GM18502 (cell line): ENCODE data around the gene ARMC7.

Experiments used
- ATAC-seq: cut with Tn5 transposase; IDR thresholded peaks from one replicate; pipeline ENCODE4 v1.9.1; 2021; ENCODE audit warnings: mild to moderate bottlenecking; ENCODE audit not compliant: unreplicated experiment, poor library complexity

The ARMC7 gene

GRCh38 chr17:75077496-75078283 is 32.1 kb upstream of the ARMC7 start:
- ATAC-seq: peak; percentile 56

GRCh38 chr17:75078284-75079022 is 31.3 kb upstream of the ARMC7 start:
- peak; percentile 18 for ATAC-seq

DNA sequence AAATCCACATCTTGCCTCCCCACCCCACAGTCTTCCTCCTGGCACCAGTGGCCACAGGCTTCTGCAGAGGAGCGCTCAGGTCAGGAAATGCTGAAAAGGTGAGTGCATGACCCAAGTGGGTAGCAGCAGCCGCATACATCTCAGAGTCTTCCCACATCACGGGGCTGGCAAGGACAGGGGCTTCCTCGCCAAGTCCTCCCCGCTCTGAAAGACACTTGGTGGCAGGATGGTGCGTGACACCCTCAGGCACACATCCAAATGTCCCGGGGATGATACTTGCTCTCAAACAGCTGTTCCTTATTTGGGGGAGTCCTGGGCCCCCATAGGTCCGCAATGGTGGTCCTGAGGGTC is 30.8 kb upstream of the ARMC7 start:
- ATAC-seq: no peak

DNA sequence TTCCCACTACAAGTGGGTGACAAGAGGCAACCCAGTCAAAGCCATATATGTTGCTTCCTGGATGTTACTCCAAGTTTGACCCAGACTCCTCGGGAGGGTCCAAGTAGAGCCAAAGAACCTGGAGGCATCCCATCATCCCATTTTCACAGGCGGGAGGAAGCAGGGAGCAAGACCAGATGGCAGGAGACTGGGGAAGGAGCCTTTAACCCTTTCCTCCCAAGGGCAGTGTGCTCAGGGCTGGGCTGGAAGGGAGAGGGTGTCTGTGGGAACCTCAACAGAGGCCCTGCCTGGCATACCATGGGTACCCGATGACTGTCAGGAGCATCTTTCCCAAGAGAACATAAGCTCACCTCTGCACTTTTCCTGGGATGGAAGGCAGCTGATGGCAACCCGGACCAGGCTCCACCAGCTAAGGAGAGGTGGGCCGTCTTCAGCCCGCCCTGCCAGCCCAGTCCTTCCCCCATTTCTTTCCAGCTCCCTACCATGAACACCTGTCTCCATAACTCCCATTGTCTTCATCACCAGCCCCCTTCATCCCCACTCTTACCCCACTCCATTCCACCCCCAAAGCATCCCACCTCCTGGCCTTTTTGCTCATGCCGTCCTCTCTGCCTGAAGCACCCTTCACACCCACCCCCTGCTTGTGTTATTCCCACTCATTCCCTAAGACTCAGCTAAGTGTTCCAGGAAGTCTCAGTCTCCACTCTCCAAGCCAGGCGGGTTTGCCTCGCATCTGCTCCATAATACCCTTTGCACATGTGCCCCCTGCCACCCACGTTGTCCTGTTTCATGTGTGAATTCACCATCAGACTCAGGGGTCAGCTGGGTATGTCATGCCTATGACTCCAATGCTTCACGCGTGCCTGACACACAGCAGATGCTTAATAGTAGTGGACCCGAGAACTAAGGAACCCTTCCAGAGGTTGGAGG is 27.9 kb upstream of the ARMC7 start:
- ATAC-seq: no peak

DNA sequence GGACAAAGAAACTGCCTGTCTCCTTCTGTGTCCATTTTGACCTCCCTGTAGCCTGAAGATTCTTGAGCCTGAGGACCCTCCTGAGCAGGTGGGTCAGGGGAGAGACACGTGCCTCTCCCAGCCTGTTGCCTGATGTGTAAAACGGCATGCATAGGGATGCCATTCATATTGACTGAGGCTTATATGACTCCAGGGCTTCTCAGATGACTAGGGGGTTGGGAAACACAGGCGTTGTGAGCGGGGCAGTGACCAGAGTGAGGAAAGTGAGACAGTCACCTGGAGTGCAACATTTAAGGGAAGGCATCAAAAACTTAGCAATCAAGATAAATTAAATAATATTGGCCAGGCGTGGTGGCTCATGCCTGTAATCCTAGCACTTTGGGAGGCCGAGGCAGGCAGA is 27.1 kb upstream of the ARMC7 start:
- ATAC-seq: no peak

GRCh38 chr17:75084039-75084660 is 25.6 kb upstream of the ARMC7 start:
- ATAC-seq: no peak

GRCh38 chr17:75086496-75087181 is 23.1 kb upstream of the ARMC7 start:
- no peak for ATAC-seq

DNA sequence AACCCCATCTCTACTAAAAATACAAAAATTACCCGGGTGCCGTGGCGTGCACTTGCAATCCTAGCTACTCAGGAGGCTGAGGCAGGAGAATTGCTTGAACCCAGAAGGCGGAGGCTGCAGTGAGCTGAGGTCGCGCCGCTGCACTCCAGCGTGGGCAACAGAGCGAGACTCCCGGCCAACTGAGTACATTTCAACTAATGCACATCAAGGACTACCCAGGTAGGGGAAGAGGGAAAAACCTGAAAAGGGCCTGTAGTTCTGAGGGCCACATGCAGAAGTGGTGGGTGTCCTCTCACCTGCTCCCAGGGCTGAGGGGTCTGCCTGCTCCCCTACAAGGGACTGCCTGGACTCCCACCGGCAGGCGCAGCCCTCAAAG is 22.6 kb upstream of the ARMC7 start:
- ATAC-seq: no peak

GRCh38 chr17:75087558-75088453 is 22.0 kb upstream of the ARMC7 start, which contains the start of gene SLC16A5:
TSS of gene SLC16A5 (plus strand) at chr17:75087954. CDS start at chr17:75093637, 5,683 bp downstream.
- peak; percentile 53 for ATAC-seq

GRCh38 chr17:75088465-75089417 is 21.0 kb upstream of the ARMC7 start:
- ATAC-seq: no peak

DNA sequence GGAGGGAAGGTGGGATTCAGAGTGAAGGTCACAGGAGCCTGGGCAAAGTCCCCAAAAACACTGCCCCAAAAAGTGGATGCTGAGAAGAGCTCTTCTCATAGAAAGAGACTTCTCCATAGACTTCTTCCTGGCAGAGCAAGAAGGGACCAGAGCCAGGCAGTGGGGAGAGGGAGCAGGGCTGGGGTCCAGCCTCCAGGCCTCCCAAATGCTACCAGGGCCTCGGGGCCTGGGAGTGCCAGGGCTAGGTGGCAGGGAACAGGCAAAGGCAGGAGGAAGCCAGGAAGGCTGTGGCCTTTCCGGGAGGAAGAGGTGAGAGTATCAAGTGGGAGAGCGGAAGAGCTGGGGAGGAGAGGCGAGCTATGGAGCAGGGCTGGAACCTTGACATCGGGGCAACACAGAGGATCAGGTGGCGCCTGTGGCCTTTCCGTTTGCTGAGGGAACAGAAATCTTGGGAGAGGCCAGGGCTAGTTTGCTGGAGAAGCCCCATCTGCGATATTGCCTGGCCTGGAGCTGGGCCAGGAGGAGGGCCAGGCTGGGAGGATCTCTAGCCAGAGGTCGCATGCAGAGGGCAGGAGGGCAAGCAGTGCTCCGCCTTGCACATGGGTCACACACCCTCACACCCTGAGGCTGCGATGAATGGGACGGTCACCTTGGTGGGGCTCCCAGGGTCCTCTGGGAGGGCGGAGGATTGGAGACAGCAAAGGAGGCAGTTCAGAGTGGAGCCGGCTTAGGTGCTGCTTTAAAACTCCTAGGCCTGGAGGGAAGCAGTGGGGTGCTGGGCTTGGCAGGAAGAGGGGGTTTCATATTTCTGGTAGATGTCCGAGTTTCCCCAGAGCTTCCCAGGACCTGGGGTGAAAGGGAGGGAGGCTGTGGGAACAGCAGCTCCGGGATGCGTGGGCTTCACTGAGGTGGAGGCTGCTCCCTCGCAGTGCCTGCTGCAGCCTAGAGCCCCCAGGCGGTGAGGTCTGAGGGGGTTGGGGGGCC is 18.6 kb upstream of the ARMC7 start:
- no peak for ATAC-seq

DNA sequence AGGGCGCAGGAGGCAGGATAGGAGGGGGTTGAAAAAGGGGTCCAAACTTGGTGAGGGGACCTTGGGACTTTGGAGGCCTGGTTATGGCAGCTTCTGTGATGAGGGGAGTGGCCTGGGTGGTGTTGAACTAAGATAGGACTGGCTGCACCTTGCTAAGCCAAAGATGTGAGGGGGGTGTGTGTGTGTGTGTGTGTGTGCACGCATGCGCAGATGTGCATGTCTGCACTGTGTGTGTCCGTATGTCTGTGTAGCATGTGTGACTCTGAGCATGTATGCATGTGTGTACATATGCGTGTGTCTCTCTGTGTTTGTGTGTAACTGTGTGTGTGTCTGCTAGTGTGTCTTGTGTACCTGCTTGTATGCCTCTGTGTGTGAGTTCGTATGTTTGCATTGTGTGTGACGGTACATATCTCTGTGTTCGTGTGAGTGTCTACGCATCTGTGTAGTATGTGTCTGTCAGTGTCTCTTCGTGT is 17.9 kb upstream of the ARMC7 start:
- ATAC-seq: no peak

- no peak for ATAC-seq
These were observed 16.1 kb upstream of the ARMC7 start for GRCh38 chr17:75093548-75094158.

DNA sequence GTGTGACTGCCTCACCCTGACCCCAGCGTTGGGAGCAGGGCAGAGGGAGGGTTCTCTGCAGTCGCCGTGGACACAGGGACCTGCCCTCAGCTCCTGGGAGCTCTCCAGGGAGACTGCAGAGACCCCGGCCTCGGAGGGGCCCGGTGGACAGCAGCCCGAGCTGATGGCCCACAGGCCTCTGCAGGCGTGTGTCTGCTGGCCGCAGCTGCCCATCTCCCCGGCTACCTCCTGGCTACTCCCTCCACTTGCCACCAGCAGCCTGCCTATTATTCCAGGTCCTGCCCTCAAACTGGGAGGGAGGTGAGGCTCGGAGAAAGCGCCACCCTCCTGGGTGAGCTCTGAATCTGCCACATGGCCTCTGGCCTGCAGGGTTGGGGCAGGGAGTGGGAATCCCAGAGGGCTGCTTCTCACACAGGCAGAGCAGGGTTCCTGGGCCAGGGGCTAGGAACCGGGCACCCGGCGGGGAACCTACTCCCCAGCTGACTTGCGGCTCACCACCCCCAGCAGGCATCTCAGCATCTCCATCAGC is 14.8 kb upstream of the ARMC7 start:
- ATAC-seq: no peak

GRCh38 chr17:75096082-75096625 is 13.6 kb upstream of the ARMC7 start:
- ATAC-seq: no peak
